ENCODE measurements around the gene WDR93. TPM values are rescaled to one million over a fixed set of nuclear protein-coding genes. Genes with fewer than 3 reads are reported as not detected.

The WDR93 gene
- total RNA-seq, 1 experiment from 2014 or later, result 0.33 TPM

GRCh38 chr15:89745768-89746167, 55.2 kb downstream of the WDR93 start:
- CTCF ChIA-PET, result interaction anchor here (0.7 kb wide), 1 partner anchor 346 kb away, joined by 6 read pairs; no protein-coding TSS in a partner anchor
- intact Hi-C loops (cut with micrococcal nuclease), result no loop called here
- no TSS peak for BruUV-seq (replicated peaks)
- TF ChIP-seq, protein P1, sequence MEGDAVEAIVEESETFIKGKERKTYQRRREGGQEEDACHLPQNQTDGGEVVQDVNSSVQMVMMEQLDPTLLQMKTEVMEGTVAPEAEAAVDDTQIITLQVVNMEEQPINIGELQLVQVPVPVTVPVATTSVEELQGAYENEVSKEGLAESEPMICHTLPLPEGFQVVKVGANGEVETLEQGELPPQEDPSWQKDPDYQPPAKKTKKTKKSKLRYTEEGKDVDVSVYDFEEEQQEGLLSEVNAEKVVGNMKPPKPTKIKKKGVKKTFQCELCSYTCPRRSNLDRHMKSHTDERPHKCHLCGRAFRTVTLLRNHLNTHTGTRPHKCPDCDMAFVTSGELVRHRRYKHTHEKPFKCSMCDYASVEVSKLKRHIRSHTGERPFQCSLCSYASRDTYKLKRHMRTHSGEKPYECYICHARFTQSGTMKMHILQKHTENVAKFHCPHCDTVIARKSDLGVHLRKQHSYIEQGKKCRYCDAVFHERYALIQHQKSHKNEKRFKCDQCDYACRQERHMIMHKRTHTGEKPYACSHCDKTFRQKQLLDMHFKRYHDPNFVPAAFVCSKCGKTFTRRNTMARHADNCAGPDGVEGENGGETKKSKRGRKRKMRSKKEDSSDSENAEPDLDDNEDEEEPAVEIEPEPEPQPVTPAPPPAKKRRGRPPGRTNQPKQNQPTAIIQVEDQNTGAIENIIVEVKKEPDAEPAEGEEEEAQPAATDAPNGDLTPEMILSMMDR (IDR thresholded peaks at IDR 0.05; ENCODE audit: unreplicated experiment), result no peak
- DNase-seq (ENCODE audit: unreplicated experiment), result no peak
- Mint-ChIP-seq H3K4me3 (ENCODE audit: unreplicated experiment) (no peak overlapping the region), H3K4me1 (ENCODE audit: insufficient read depth, unreplicated experiment) (no peaks in the 10 kb centered on the region), H3K36me3 (ENCODE audit: insufficient read depth, unreplicated experiment) (no peaks in the 10 kb centered on the region), H3K9me3 (ENCODE audit: unreplicated experiment) (no peaks in the 10 kb centered on the region), H3K27ac (ENCODE audit: low read depth, unreplicated experiment) (no peak overlapping the region), H3K27me3 (ENCODE audit: insufficient read depth, unreplicated experiment) (no peaks in the 10 kb centered on the region)
- POLR2A ChIA-PET, result no interaction called here

- Mint-ChIP-seq H3K36me3 (ENCODE audit: insufficient read depth, unreplicated experiment) (no peaks in the 10 kb centered on the region), H3K27me3 (ENCODE audit: insufficient read depth, unreplicated experiment) (no peaks in the 10 kb centered on the region), H3K9me3 (ENCODE audit: unreplicated experiment) (no peaks in the 10 kb centered on the region), H3K27ac (ENCODE audit: low read depth, unreplicated experiment) (no peak overlapping the region), H3K4me3 (ENCODE audit: unreplicated experiment) (no peak overlapping the region), H3K4me1 (ENCODE audit: insufficient read depth, unreplicated experiment) (no peaks in the 10 kb centered on the region)
- POLR2A ChIA-PET, result no interaction called here
- DNase-seq (ENCODE audit: unreplicated experiment), result no peak
- BruUV-seq (replicated peaks), result no TSS peak
- intact Hi-C loops (cut with micrococcal nuclease), result no loop called here
- CTCF ChIA-PET, result interaction anchor here (0.6 kb wide), 1 partner anchor 16 kb away, joined by 3 read pairs; no protein-coding TSS in a partner anchor
- TF ChIP-seq, protein P1 (IDR thresholded peaks at IDR 0.05; ENCODE audit: unreplicated experiment), result no peak
Measured at GRCh38 chr15:89746386-89746780, 55.8 kb downstream of the WDR93 start.

DNA sequence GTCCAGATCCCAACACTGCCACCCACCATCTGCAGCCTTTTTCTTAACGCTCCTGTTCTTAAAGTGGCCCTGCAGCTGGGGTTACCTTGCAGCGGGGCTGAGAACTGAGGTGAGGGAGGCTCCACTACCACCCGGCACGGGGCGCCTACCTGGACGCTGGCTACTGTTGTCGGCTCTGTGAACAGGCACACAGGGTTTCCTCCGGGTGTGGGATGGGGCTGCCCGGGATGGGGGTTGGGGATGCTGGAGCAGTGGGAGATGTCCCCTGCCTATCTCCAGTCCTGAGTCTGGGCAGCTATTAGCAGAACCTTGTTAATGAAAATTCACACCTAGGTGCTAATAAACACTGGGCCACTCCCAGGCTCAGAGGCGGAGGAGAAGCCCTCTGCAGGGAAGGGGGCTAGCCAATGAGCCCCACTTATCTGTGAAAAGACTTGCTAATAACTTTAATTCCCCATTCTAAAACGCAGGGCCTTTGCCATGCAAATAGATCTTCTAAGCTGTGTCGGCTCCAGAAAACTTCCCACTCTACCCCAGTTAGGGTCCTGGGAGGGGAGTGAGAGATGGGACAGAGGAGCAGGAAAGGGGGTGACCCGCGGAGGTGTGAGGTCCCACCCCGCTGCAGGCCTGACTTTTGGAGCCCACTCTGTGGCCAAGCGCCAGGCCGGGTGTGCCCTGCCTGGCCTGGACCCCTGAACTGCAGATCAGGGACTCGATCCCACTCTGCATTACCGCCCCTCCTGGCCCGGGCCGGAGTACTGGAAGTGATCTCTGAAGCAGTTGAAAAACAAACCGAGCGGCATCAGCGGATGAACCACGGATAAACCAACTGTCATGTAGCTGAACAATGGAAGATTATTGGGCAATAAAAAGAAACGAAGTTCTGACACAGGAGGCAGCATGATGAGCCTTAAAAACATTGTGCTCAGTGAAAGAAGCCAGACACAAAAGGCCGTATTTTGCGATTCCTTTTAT, 57.4 kb downstream of the WDR93 start:
- Mint-ChIP-seq H3K4me3 (ENCODE audit: unreplicated experiment) (no peak overlapping the region), H3K27me3 (ENCODE audit: insufficient read depth, unreplicated experiment) (no peaks in the 10 kb centered on the region), H3K36me3 (ENCODE audit: insufficient read depth, unreplicated experiment) (no peaks in the 10 kb centered on the region), H3K4me1 (ENCODE audit: insufficient read depth, unreplicated experiment) (no peaks in the 10 kb centered on the region), H3K27ac (ENCODE audit: low read depth, unreplicated experiment) (no peak overlapping the region), H3K9me3 (ENCODE audit: unreplicated experiment) (no peaks in the 10 kb centered on the region)
- ChIA-PET POLR2A (no interaction called here), CTCF (interaction anchor here (1.6 to 2.7 kb wide), 2 partner anchors 127 to 140 kb away, joined by 8 to 11 read pairs; no protein-coding TSS in a partner anchor)
- intact Hi-C loops (cut with micrococcal nuclease), result no loop called here
- no TSS peak for BruUV-seq (replicated peaks)
- DNase-seq (ENCODE audit: unreplicated experiment), result no peak
- TF ChIP-seq, protein P1 (IDR thresholded peaks at IDR 0.05; ENCODE audit: unreplicated experiment), result no peak

DNA sequence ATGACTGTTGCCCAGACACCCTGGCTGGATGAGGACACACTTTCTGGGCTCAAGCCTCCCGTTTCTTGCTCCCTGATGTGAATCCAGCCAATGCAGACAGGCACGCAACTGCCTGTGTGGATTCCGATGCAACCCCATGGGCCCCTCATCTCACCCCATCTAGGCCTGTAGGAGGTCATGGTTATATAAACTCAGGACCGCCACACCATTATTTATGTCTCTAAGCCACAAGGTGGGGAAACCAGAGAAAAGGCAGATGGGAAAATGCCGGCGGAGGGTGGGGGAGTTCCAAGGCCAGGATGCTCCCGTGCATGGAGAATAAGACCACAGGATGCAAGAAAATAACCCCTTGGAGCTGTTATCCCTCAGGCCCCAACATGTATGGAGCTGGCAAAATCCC, 58.4 kb downstream of the WDR93 start:
- CTCF ChIA-PET, result interaction anchor here (0.6 to 2.7 kb wide), 8 partner anchors 9 to 224 kb away, joined by 3 to 11 read pairs (median 4); no protein-coding TSS in a partner anchor
- Mint-ChIP-seq H3K4me1 (ENCODE audit: insufficient read depth, unreplicated experiment) (no peaks in the 10 kb centered on the region), H3K27me3 (ENCODE audit: insufficient read depth, unreplicated experiment) (no peaks in the 10 kb centered on the region), H3K4me3 (ENCODE audit: unreplicated experiment) (no peak overlapping the region), H3K9me3 (ENCODE audit: unreplicated experiment) (no peaks in the 10 kb centered on the region), H3K27ac (ENCODE audit: low read depth, unreplicated experiment) (no peak overlapping the region), H3K36me3 (ENCODE audit: insufficient read depth, unreplicated experiment) (no peaks in the 10 kb centered on the region)
- POLR2A ChIA-PET, result no interaction called here
- DNase-seq (ENCODE audit: unreplicated experiment), result no peak
- intact Hi-C loops (cut with micrococcal nuclease), result no loop called here
- TF ChIP-seq, protein P1 (IDR thresholded peaks at IDR 0.05; ENCODE audit: unreplicated experiment), result no peak
- no TSS peak for BruUV-seq (replicated peaks)

Measured in MCF 10A (cell line).